K562 (cell line): ENCODE measurements around the gene DERL3. TPM values are rescaled to one million over a fixed set of nuclear protein-coding genes. Genes with fewer than 3 reads are reported as not detected.

Source experiments
- CREB1 ChIP-seq, 2 experiments: sonication (generic) in 1 of 2; formaldehyde crosslinking in 1 of 2; IDR thresholded peaks; 2 replicates each; pipeline versions ENCODE4 v1.6.1 to v1.8.0; 2012 to 2022; ENCODE audit warnings: inconsistent platforms in 1 of 2, mild to moderate bottlenecking in 1 of 2, missing genetic modification reagents in 1 of 2, moderate library complexity in 1 of 2
- E2F5 ChIP-seq: sonication (generic); formaldehyde crosslinking; IDR thresholded peaks from 2 replicates; pipeline ENCODE4 v1.8.0; 2022; ENCODE audit warnings: mild to moderate bottlenecking, missing genetic modification reagents
- FOXA3 ChIP-seq, 2 experiments: fragments of 450-650 bp in 1 of 2; sonication (generic) in 1 of 2; formaldehyde crosslinking; IDR thresholded peaks in 1 of 2; conservative IDR thresholded peaks in 1 of 2; 2 replicates each; pipeline versions ENCODE4 v1.4.0 to v1.8.0; 2020 to 2022; ENCODE audit warnings: mild to moderate bottlenecking in 2 of 2, missing genetic modification reagents in 1 of 2
- HMGXB4 ChIP-seq: sonication (generic); formaldehyde crosslinking; IDR thresholded peaks from 2 replicates; pipeline ENCODE4 v1.8.1; 2023; ENCODE audit warnings: mild to moderate bottlenecking, missing genetic modification reagents
- PHF8 ChIP-seq: fragments of 200-600 bp; sonication (generic); IDR thresholded peaks from 2 replicates; pipeline ENCODE4 v1.6.1; 2012; ENCODE audit warnings: mixed run types, mild to moderate bottlenecking, inconsistent platforms, low read length, moderate library complexity, borderline replicate concordance
- SIN3A ChIP-seq, 2 experiments: fragments of 150-350 bp in 1 of 2; IDR thresholded peaks; 2 replicates each; pipeline ENCODE4 v1.6.1; 2011 to 2016; ENCODE audit warnings: borderline replicate concordance in 2 of 2, low read depth in 2 of 2, low read length in 2 of 2, mild to moderate bottlenecking in 2 of 2, moderate library complexity in 2 of 2; ENCODE audit not compliant: control insufficient read depth in 1 of 2
- SRF ChIP-seq, 2 experiments: fragments of 250-450, 450-650 bp in 1 of 2; sonication (Bioruptor Pico) in 1 of 2; sonication (generic) in 1 of 2; formaldehyde crosslinking; IDR thresholded peaks; 2 replicates each; pipeline versions ENCODE4 v1.5.0 to v1.5.1; 2020 to 2022; ENCODE audit warnings: mild to moderate bottlenecking in 1 of 2, missing genetic modification reagents in 1 of 2
- TBP ChIP-seq: optimal IDR thresholded peaks from 2 replicates; pipeline ENCODE3; 2011; ENCODE audit warnings: low read depth, low read length, improper control_type of control experiment
- ZBTB40 ChIP-seq, 2 experiments: fragments of 450-650 bp in 1 of 2; sonication (generic) in 1 of 2; formaldehyde crosslinking in 1 of 2; IDR thresholded peaks; 2 replicates each; pipeline versions ENCODE4 v1.7.1 to v1.9.0; 2016 to 2022; ENCODE audit warnings: inconsistent platforms in 1 of 2, mild to moderate bottlenecking in 1 of 2, missing genetic modification reagents in 1 of 2
- ZNF263 ChIP-seq: sonication (generic); formaldehyde crosslinking; IDR thresholded peaks from 2 replicates; pipeline ENCODE4 v1.8.0; 2022; ENCODE audit warnings: mild to moderate bottlenecking, missing genetic modification reagents, borderline replicate concordance
- polyA plus RNA-seq, 8 experiments: library from polyadenylated mRNA; depleted of rRNA in 4 of 8; stranded (reverse) in 5 of 8; unstranded in 3 of 8; fragments of >200 nt; fragmentation: Nextera tagmentation in 2 of 8; fragmentation: Illumina TruSeq in 1 of 8; extraction: Ambion mirVana in 2 of 8; extraction: Trizol in 1 of 8; gene quantifications; 2 replicates each; pipeline versions ENCODE4 v1.2.1 to v1.2.3, GENCODE V29; 2011 to 2014; ENCODE audit warnings: inconsistent platforms in 1 of 8, missing spikeins in 1 of 8
- total RNA-seq, 7 experiments: library from RNA; depleted of rRNA in 6 of 7; stranded (reverse); fragments of >200 nt in 6 of 7; fragmentation: Illumina TruSeq in 2 of 7; extraction: Trizol in 2 of 7; gene quantifications; 2 replicates each; pipeline versions ENCODE4 v1.2.1 to v1.2.3, GENCODE V29; 2011 to 2021; ENCODE audit warnings: low replicate concordance in 1 of 7

The DERL3 gene
- total and polyA plus RNA-seq, 9 of the 15 experiments (the other 6 are each of a cell fraction or from before 2014, with no cell fraction given), result 1.3 to 12.4 (median 4.8) TPM

- TF ChIP-seq ZBTB40 (IDR thresholded peaks at IDR 0.05) (0 out of 2 replicates have a peak, but pooled peaks have one; percentile 16), ZBTB40 (CRISPR knock-in tag; IDR thresholded peaks at IDR 0.05) (no peak), HMGXB4 (CRISPR knock-in tag) (peak; percentile 86; the same call in 1 of the 2 replicates), E2F5 (peak; percentile 59; the same call in 1 of the 2 replicates), SIN3A (IDR thresholded peaks at IDR 0.05; ENCODE audit: borderline replicate concordance in 2 of 2, control insufficient read depth in 1 of 2, low read depth in 2 of 2, low read length in 2 of 2) (peak; percentile 64 to 90; a peak in 2 of 4 replicates), TBP (peak; percentile 13), FOXA3 (CRISPR knock-in tag; conservative IDR thresholded peaks at IDR 0.05 in 1 of 2, IDR thresholded peaks at IDR 0.05 in 1 of 2) (peak in 1 of 2 experiments; percentile 67; a peak in 2 of 4 replicates), ZNF263 (CRISPR knock-in tag) (peak; percentile 76; the same call in 1 of the 2 replicates), CREB1 (IDR thresholded peaks at IDR 0.05) (no peak; the same call in none of the 2 replicates), CREB1 (CRISPR knock-in tag; IDR thresholded peaks at IDR 0.05) (peak; percentile 63), SRF (CRISPR knock-in tag; IDR thresholded peaks at IDR 0.05) (peak in 1 of 2 experiments; percentile 19; a peak in 1 of 4 replicates), PHF8 (peak; percentile 53; the same call in 1 of the 2 replicates)
Measured at GRCh38 chr22:23838681-23839468, at the start of gene DERL3 (continued).
